ENCODE measurements around the gene EIF3F. TPM values are rescaled to one million over a fixed set of nuclear protein-coding genes. Genes with fewer than 3 reads are reported as not detected.

EIF3F gene
- total and polyA plus RNA-seq, 10 of the 15 experiments (the other 5 are each of a cell fraction or from before 2014, with no cell fraction given) = 81.3 to 461 (median 213) TPM

DNA sequence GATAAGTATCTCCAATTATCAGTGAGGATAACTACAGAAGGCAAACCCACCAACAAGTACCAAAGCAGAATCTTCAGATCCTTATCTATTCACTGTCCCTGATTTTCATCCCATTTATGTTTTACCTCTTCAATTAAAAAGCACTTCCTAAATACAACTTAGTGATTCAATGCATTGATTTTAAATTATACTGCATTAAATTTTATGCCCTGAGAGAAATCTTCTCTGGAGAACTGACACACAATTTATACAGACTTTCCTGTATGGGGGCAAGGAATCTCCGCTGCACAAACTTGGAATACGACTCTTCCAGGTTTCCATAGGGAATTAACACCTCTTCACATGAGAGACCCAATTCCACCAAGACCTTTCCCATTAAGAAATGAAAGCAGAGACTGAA, 45.5 kb upstream of the EIF3F start, which contains the start of gene OR10A3:
Gene OR10A3, minus strand, starts transcription at position 101 of the 400 bp plus-strand sequence. CDS start 2,188 bp downstream, outside the sequence.
- H3K27me3 ChIP-seq (replicated peaks in 1 of 2; ENCODE audit: control insufficient read depth in 2 of 2, insufficient read depth in 2 of 2, low read length in 1 of 2) = peaks cover 0 to 2% of the 10 kb centered on the region in 2 experiments; a peak in 2 of 4 replicates
- no TSS peak for BruUV-seq (replicated peaks)
- in situ Hi-C loops (cut with MboI) (no loop called here), intact Hi-C loops (cut with micrococcal nuclease; ENCODE audit: unreplicated experiment) (no loop called here)
- no peak within 1 kb of the TSS for H3K4me2 ChIP-seq (ENCODE audit: control insufficient read depth, insufficient read depth)
- ChIA-PET CTCF (no interaction called here), POLR2A (no interaction called here), RAD21 (ENCODE audit: unreplicated experiment) (no interaction called here), SMC1A (ENCODE audit: uncharacterized antibody, unreplicated experiment) (interaction anchor here (0.7 kb wide), 1 partner anchor 72 kb away, joined by 3 read pairs; no protein-coding TSS in a partner anchor)
- no peaks in the 10 kb centered on the region for H3K79me2 ChIP-seq (ENCODE audit: control insufficient read depth, insufficient read depth, low read length)
- no peak within 1 kb of the TSS for H3K9ac ChIP-seq (ENCODE audit: control insufficient read depth, insufficient read depth, low read length)
- H3K4me1 ChIP-seq (ENCODE audit: control insufficient read depth, insufficient read depth, low read length) = no peaks in the 10 kb centered on the region
- H4K20me1 ChIP-seq (ENCODE audit: control insufficient read depth, insufficient read depth) = no peaks in the 10 kb centered on the region
- H3K9me3 ChIP-seq (replicated peaks; ENCODE audit: control insufficient read depth, insufficient read depth, low read length) = no peaks in the 10 kb centered on the region; the same call in 2 of the 3 replicates
- TF ChIP-seq ZNF217 (IDR thresholded peaks at IDR 0.05) (no peak), RAD51 (IDR thresholded peaks at IDR 0.05) (no peak), TBL1XR1 (IDR thresholded peaks at IDR 0.05; ENCODE audit: low read depth, low read length) (no peak), WRNIP1 (IDR thresholded peaks at IDR 0.05; ENCODE audit: borderline replicate concordance, low read depth, low read length) (no peak), RELA (IDR thresholded peaks at IDR 0.05; ENCODE audit: borderline replicate concordance, partially characterized antibody) (no peak), CBFB (IDR thresholded peaks at IDR 0.05; ENCODE audit: low read depth) (no peak), ETV6 (conservative IDR thresholded peaks at IDR 0.05 in 1 of 2, IDR thresholded peaks at IDR 0.05 in 1 of 2; ENCODE audit: borderline replicate concordance in 1 of 2, low read depth in 1 of 2) (no peak), FOXK2 (IDR thresholded peaks at IDR 0.05) (no peak), NRF1 (conservative IDR thresholded peaks at IDR 0.05; ENCODE audit: low read depth, low read length) (no peak)
- TF ChIP-seq, protein P1, sequence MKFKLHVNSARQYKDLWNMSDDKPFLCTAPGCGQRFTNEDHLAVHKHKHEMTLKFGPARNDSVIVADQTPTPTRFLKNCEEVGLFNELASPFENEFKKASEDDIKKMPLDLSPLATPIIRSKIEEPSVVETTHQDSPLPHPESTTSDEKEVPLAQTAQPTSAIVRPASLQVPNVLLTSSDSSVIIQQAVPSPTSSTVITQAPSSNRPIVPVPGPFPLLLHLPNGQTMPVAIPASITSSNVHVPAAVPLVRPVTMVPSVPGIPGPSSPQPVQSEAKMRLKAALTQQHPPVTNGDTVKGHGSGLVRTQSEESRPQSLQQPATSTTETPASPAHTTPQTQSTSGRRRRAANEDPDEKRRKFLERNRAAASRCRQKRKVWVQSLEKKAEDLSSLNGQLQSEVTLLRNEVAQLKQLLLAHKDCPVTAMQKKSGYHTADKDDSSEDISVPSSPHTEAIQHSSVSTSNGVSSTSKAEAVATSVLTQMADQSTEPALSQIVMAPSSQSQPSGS (IDR thresholded peaks at IDR 0.05; ENCODE audit: low read length) = no peak
- TF ChIP-seq, protein P2, sequence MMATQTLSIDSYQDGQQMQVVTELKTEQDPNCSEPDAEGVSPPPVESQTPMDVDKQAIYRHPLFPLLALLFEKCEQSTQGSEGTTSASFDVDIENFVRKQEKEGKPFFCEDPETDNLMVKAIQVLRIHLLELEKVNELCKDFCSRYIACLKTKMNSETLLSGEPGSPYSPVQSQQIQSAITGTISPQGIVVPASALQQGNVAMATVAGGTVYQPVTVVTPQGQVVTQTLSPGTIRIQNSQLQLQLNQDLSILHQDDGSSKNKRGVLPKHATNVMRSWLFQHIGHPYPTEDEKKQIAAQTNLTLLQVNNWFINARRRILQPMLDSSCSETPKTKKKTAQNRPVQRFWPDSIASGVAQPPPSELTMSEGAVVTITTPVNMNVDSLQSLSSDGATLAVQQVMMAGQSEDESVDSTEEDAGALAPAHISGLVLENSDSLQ (IDR thresholded peaks at IDR 0.05) = no peak
- H3K36me3 ChIP-seq (ENCODE audit: control insufficient read depth in 2 of 2, insufficient read depth in 2 of 2, low read length in 1 of 2) = no peaks in the 10 kb centered on the region
- 0% methylated on average over 2 of the region's 2 CpGs for WGBS (ENCODE audit: insufficient coverage, insufficient replicate concordance, low lambda C conversion rate, missing lambda C conversion rate)
- DNase-seq (ENCODE audit: low read depth, low spot score) (no peak), FAIRE-seq (no peak), ATAC-seq (no peak)
- no peak within 1 kb of the TSS for H3K27ac ChIP-seq (ENCODE audit: control insufficient read depth, insufficient read depth)
- H2AFZ ChIP-seq (ENCODE audit: control insufficient read depth, low read depth, low read length) = no peak within 1 kb of the TSS
- H3K4me3 ChIP-seq = no peak within 1 kb of the TSS
